IMR-90 (cell line): ENCODE data around the gene DUS1L. TPM values are rescaled to one million over a fixed set of nuclear protein-coding genes. Genes with fewer than 3 reads are reported as not detected.

Source experiments
- ATAC-seq: fragments of 200-7000 bp; cut with Tn5 transposase; 2 replicates; pipeline ENCODE4 v1.9.1; 2020; ENCODE audit warnings: low read depth, mild to moderate bottlenecking, moderate library complexity
- BruUV-seq: library from RNA; stranded (reverse); fragments of 400-500 nt; replicated peaks from 2 replicates; lab custom pipeline; 2021; lab: Mats Ljungman, UMichigan
- CTCF ChIA-PET: fragments of 300-600 bp; formaldehyde crosslinking; extraction: SDS; loops from one replicate; lab custom pipeline; 2021; ENCODE audit warnings: antibody characterized with exemption; lab: Yijun Ruan, JAX
- POLR2A ChIA-PET: fragments of 300-600 bp; sonication (Branson Sonifier 250); formaldehyde crosslinking; loops from one replicate; lab custom pipeline; 2022; ENCODE audit warnings: antibody characterized with exemption; ENCODE audit not compliant: unreplicated experiment; lab: Charles Lee
- DNase-seq: peaks from one replicate; pipeline ENCODE4 v3.0.0; 2013
- H2AFZ ChIP-seq: replicated peaks from 2 replicates; pipeline ENCODE3; 2013; ENCODE audit warnings: low read length, mild to moderate bottlenecking; ENCODE audit not compliant: poor library complexity
- H2AK5ac ChIP-seq: 2 replicates; pipeline ENCODE4 v1.6.1; 2013; ENCODE audit warnings: low read depth, low read length, inconsistent platforms
- H2AK9ac ChIP-seq: replicated peaks from 2 replicates; pipeline ENCODE3; 2013; ENCODE audit warnings: mild to moderate bottlenecking, low read depth, low read length, moderate library complexity; ENCODE audit not compliant: poor library complexity
- H2BK120ac ChIP-seq: 2 replicates; pipeline ENCODE4 v1.6.1; 2013; ENCODE audit warnings: low read depth, low read length, inconsistent platforms
- H2BK15ac ChIP-seq: 3 replicates; pipeline ENCODE4 v1.6.1; 2013; ENCODE audit warnings: low read depth, low read length, inconsistent platforms
- H2BK20ac ChIP-seq: 2 replicates; pipeline ENCODE4 v1.6.1; 2013; ENCODE audit warnings: low read depth, mild to moderate bottlenecking, inconsistent platforms, low read length, moderate library complexity
- H2BK5ac ChIP-seq: 2 replicates; pipeline ENCODE4 v1.6.1; 2013; ENCODE audit warnings: mild to moderate bottlenecking, low read depth, low read length, inconsistent platforms; ENCODE audit not compliant: poor library complexity, severe bottlenecking
- H3K14ac ChIP-seq: replicated peaks from 2 replicates; pipeline ENCODE4 v1.6.1; 2013; ENCODE audit warnings: low read depth, low read length, inconsistent platforms
- H3K18ac ChIP-seq: 2 replicates; pipeline ENCODE4 v1.6.1; 2013; ENCODE audit warnings: low read depth, low read length, control low read depth
- H3K23ac ChIP-seq: 2 replicates; pipeline ENCODE4 v1.6.1; 2013; ENCODE audit warnings: low read depth, low read length, inconsistent platforms
- H3K27ac ChIP-seq: 2 replicates; pipeline ENCODE4 v1.5.1; 2013; ENCODE audit warnings: mild to moderate bottlenecking, control low read depth, low read length; ENCODE audit not compliant: insufficient read depth
- H3K27me3 ChIP-seq: 2 replicates; pipeline ENCODE4 v1.6.1; 2013; ENCODE audit warnings: low read length; ENCODE audit not compliant: control insufficient read depth, insufficient read depth
- H3K36me3 ChIP-seq: 2 replicates; pipeline ENCODE4 v1.6.1; 2013; ENCODE audit warnings: low read length, mixed read lengths; ENCODE audit not compliant: control insufficient read depth, insufficient read depth
- H3K4ac ChIP-seq: 2 replicates; pipeline ENCODE4 v1.6.1; 2013; ENCODE audit warnings: low read depth, low read length, inconsistent platforms
- H3K4me1 ChIP-seq: 2 replicates; pipeline ENCODE4 v1.6.1; 2013; ENCODE audit warnings: low read length, mixed read lengths; ENCODE audit not compliant: control insufficient read depth, insufficient read depth
- H3K4me2 ChIP-seq: 2 replicates; pipeline ENCODE4 v1.6.1; 2013; ENCODE audit warnings: low read depth, mild to moderate bottlenecking, control low read depth, low read length, moderate library complexity
- H3K4me3 ChIP-seq: 2 replicates; pipeline ENCODE4 v1.5.1; 2013; ENCODE audit warnings: low read depth, mild to moderate bottlenecking, control low read depth, low read length, moderate library complexity; ENCODE audit not compliant: insufficient read depth
- H3K56ac ChIP-seq: 2 replicates; pipeline ENCODE4 v1.6.1; 2013; ENCODE audit warnings: low read length, inconsistent platforms; ENCODE audit not compliant: insufficient read depth; ENCODE audit errors: extremely low read depth
- H3K79me1 ChIP-seq, 2 experiments: 2 replicates each; pipeline ENCODE4 v1.6.1; 2013; ENCODE audit warnings: low read length in 2 of 2, inconsistent platforms in 1 of 2, low read depth in 1 of 2
- H3K9ac ChIP-seq: 2 replicates; pipeline ENCODE4 v1.6.1; 2013; ENCODE audit warnings: low read depth, low read length, control low read depth
- H3K9me1 ChIP-seq: 2 replicates; pipeline ENCODE4 v1.6.1; 2013; ENCODE audit warnings: low read length, inconsistent platforms; ENCODE audit not compliant: insufficient read depth
- H3K9me3 ChIP-seq: 2 replicates; pipeline ENCODE4 v1.6.1; 2013; ENCODE audit warnings: low read length; ENCODE audit not compliant: control insufficient read depth, insufficient read depth
- H4K20me1 ChIP-seq: 2 replicates; pipeline ENCODE4 v1.6.1; 2013; ENCODE audit warnings: low read length, inconsistent platforms; ENCODE audit not compliant: insufficient read depth
- H4K5ac ChIP-seq: 2 replicates; pipeline ENCODE4 v1.6.1; 2013; ENCODE audit warnings: mild to moderate bottlenecking, low read depth, low read length, control low read depth
- H4K8ac ChIP-seq, 2 experiments: 2 replicates each; pipeline ENCODE4 v1.6.1; 2013; ENCODE audit warnings: low read depth in 2 of 2, low read length in 2 of 2, control low read depth in 1 of 2, inconsistent platforms in 1 of 2
- H4K91ac ChIP-seq: 2 replicates; pipeline ENCODE4 v1.6.1; 2013; ENCODE audit warnings: low read depth, low read length, inconsistent platforms; ENCODE audit not compliant: insufficient read depth
- BHLHE40 ChIP-seq: fragments of 150-350 bp; IDR thresholded peaks from 2 replicates; pipeline ENCODE4 v1.6.1; 2016; ENCODE audit warnings: mild to moderate bottlenecking, low read depth, low read length
- CEBPB ChIP-seq: IDR thresholded peaks from 2 replicates; pipeline ENCODE4 v1.6.1; 2012; ENCODE audit warnings: low read depth, low read length, improper control_type of control experiment
- FOS ChIP-seq: fragments of 150-350 bp; IDR thresholded peaks from 2 replicates; pipeline ENCODE4 v1.6.1; 2016; ENCODE audit warnings: low read depth, low read length
- MAFK ChIP-seq: IDR thresholded peaks from 2 replicates; pipeline ENCODE4 v1.6.1; 2012; ENCODE audit warnings: low read depth, low read length, improper control_type of control experiment
- MXI1 ChIP-seq: IDR thresholded peaks from 2 replicates; pipeline ENCODE4 v1.6.1; 2012; ENCODE audit warnings: low read depth, mild to moderate bottlenecking, low read length, moderate library complexity, borderline replicate concordance
- RAD21 ChIP-seq: IDR thresholded peaks from 2 replicates; pipeline ENCODE4 v1.6.1; 2012; ENCODE audit warnings: low read length, improper control_type of control experiment
- WGBS, 2 experiments: methylation state at CpG; one replicate each; pipeline versions ENCODE4 v1.1.5 to v1.1.7; 2013; ENCODE audit warnings: missing lambda C conversion rate in 2 of 2; ENCODE audit not compliant: insufficient read length in 1 of 2; ENCODE audit errors: extremely low coverage in 2 of 2; 5-methylcytosine and 5-hydroxymethylcytosine counted together
- dilution Hi-C: fragments of 300-500 bp; cut with HindIII; formaldehyde crosslinking; loops from one replicate; pipeline ENCODE4 v1.14.3; 2018; ENCODE audit warnings: low sequenced_read_pairs; ENCODE audit not compliant: unreplicated experiment
- in situ Hi-C: fragments of 300-500 bp; cut with MboI; formaldehyde crosslinking; loops from 3 replicates; pipeline ENCODE4 v1.14.3; 2019; ENCODE audit warnings: low sequenced_read_pairs, inconsistent platforms, mixed read lengths
- intact Hi-C: fragments of 100-400 bp; cut with micrococcal nuclease; formaldehyde crosslinking; loops from 2 replicates; pipeline ENCODE4 v1.10.0; 2022
- polyA plus RNA-seq, 3 experiments: library from polyadenylated mRNA; depleted of rRNA; stranded (reverse); fragments of >200 nt; gene quantifications; 2 replicates each; pipeline ENCODE4 v1.2.3, GENCODE V29; 2012; ENCODE audit warnings: low replicate concordance in 1 of 3
- total RNA-seq: library from RNA; depleted of rRNA; stranded (reverse); fragments of >200 nt; gene quantifications from 2 replicates; pipeline ENCODE4 v1.2.3, GENCODE V29; 2012
- TF ChIP-seq, protein P1 (sequence below): conservative IDR thresholded peaks from 2 replicates; pipeline ENCODE4 v1.5.1; 2012; ENCODE audit warnings: mild to moderate bottlenecking, low read depth, low read length, improper control_type of control experiment

Gene DUS1L
- total and polyA plus RNA-seq, 2 of the 4 experiments (the other 2 are of a cell fraction), result 29.0 to 76.9 TPM

DNA sequence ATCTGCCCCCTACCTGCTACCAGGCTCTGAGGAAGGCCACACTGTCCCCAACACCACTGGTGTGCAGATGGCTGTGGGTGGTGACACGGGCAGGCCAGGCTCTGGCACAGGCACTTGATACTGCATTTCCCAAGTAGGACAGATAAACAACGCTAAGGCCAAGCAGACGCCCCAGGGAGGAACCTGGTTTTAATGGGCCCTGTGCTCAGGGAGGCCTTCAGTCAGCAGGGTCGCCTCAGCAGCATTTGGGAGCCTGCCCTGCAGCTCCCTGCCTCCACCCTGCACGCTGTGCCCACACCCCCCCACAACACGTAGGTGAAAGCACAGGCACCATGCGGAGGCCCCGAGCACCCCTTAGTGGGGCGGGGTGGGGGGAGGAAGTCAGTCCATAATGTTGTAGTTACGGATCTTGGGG, 35.7 kb upstream of the DUS1L start:
- intact Hi-C loops, result no loop called here
- dilution Hi-C loops, result no loop called here
- Histone ChIP-seq H3K4me2 (no peak overlapping the region), H3K4me1 (peaks cover 19% of the 10 kb centered on the region), H3K27me3 (no peaks in the 10 kb centered on the region), H3K36me3 (no peaks in the 10 kb centered on the region), H3K9me3 (no peaks in the 10 kb centered on the region), H3K14ac (no peak overlapping the region), H2BK120ac (no peak overlapping the region), H4K91ac (no peak overlapping the region), H2AK5ac (no peak overlapping the region), H3K27ac (no peak overlapping the region), H3K23ac (no peak overlapping the region), H4K20me1 (peaks cover 12% of the 10 kb centered on the region), H4K8ac (no peak overlapping the region), H2AK9ac (peak overlapping the region; percentile 28), H2BK5ac (no peak overlapping the region), H4K5ac (no peak overlapping the region), H3K4ac (no peak overlapping the region), H2BK15ac (no peak overlapping the region), H2AFZ (no peak overlapping the region), H2BK20ac (no peak overlapping the region), H3K56ac (no peak overlapping the region), H3K9ac (no peak overlapping the region), H3K9me1 (peaks cover 5% of the 10 kb centered on the region; the same call in 1 of the 2 replicates), H3K79me1 (peaks cover 0 to 29% of the 10 kb centered on the region in 2 experiments; a peak in 3 of 4 replicates), H3K18ac (no peak overlapping the region), H3K4me3 (no peak overlapping the region)
- in situ Hi-C loops, result no loop called here
- no peak for ATAC-seq
- DNase-seq, result no peak
- ChIA-PET POLR2A (no interaction called here), CTCF (no interaction called here)
- TF ChIP-seq BHLHE40, result no peak
- no peak for TF ChIP-seq MXI1
- no peak for TF ChIP-seq MAFK
- TF ChIP-seq CEBPB, result no peak
- TF ChIP-seq, protein P1, sequence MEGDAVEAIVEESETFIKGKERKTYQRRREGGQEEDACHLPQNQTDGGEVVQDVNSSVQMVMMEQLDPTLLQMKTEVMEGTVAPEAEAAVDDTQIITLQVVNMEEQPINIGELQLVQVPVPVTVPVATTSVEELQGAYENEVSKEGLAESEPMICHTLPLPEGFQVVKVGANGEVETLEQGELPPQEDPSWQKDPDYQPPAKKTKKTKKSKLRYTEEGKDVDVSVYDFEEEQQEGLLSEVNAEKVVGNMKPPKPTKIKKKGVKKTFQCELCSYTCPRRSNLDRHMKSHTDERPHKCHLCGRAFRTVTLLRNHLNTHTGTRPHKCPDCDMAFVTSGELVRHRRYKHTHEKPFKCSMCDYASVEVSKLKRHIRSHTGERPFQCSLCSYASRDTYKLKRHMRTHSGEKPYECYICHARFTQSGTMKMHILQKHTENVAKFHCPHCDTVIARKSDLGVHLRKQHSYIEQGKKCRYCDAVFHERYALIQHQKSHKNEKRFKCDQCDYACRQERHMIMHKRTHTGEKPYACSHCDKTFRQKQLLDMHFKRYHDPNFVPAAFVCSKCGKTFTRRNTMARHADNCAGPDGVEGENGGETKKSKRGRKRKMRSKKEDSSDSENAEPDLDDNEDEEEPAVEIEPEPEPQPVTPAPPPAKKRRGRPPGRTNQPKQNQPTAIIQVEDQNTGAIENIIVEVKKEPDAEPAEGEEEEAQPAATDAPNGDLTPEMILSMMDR, result no peak
- no peak for TF ChIP-seq FOS
- TF ChIP-seq RAD21, result no peak
- 67% methylated on average over 1 of the region's 10 CpGs; no CpG with 5 or more reads in 1 of the 2 experiments for WGBS, 2 experiments
- BruUV-seq, result no TSS peak
